Peyer's patch (tissue), 4 donors: ENCODE data around the gene ITGA8.

ENCODE experiments used
- CTCF ChIP-seq, 6 experiments: fragments of 450-650 bp in 4 of 6; fragments of 200-600 bp in 2 of 6; sonication (generic) in 1 of 6; IDR thresholded peaks; one replicate each; pipeline ENCODE4 v1.5.1; 2017 to 2019; ENCODE audit warnings: antibody characterized with exemption in 6 of 6, mild to moderate bottlenecking in 3 of 6, moderate library complexity in 1 of 6
- POLR2A ChIP-seq, 2 donors: fragments of 450-650 bp; IDR thresholded peaks; one replicate each; pipeline ENCODE4 v1.5.1; 2017; ENCODE audit warnings: antibody characterized with exemption in 2 of 2, mild to moderate bottlenecking in 2 of 2, moderate library complexity in 2 of 2

GRCh38 chr10:15588151-15588550 is 131.6 kb downstream of the ITGA8 start:
- TF ChIP-seq CTCF (IDR thresholded peaks at IDR 0.05) (no peak), POLR2A (IDR thresholded peaks at IDR 0.05) (no peak)
